Natural killer cell treated with Interleukin-12 subunit alpha and Interleukin-12 subunit beta and Interleukin-15 and Interleukin-18, amount 100 ng/mL, for 72 hours (primary cell): Measurements from ENCODE around the gene KDM5A. TPM values are rescaled to one million over a fixed set of nuclear protein-coding genes. Genes with fewer than 3 reads are reported as not detected.
"Not testable (repeated sequence)": the region's sequence is repeated elsewhere in the genome, so short reads cannot be mapped to it uniquely, and the experiment has no call there.

ENCODE experiments used
- ATAC-seq, 2 donors: fragments of 150-1000 bp; cut with Tn5 transposase in 1 of 2; sonication (Bioruptor Pico), chemical (Tn5 transposase) in 1 of 2; 2 replicates each; pipeline ENCODE4 v1.10.0; 2021
- DNase-seq: peaks from one replicate; pipeline ENCODE4 v3.0.0; 2022; ENCODE audit warnings: low spot score
- H3K27ac Mint-ChIP-seq, 2 donors: 1 replicate in 1 of 2; 2 replicates in 1 of 2; pipeline ENCODE4 v1.8.0; 2022; ENCODE audit warnings: mixed read lengths in 2 of 2, mild to moderate bottlenecking in 1 of 2, moderate library complexity in 1 of 2
- H3K27me3 Mint-ChIP-seq, 2 donors: 1 replicate in 1 of 2; 2 replicates in 1 of 2; pipeline ENCODE4 v1.8.0; 2022; ENCODE audit warnings: mixed read lengths in 2 of 2
- H3K36me3 Mint-ChIP-seq: one replicate; pipeline ENCODE4 v1.8.0; 2022; ENCODE audit warnings: mixed read lengths
- H3K4me1 Mint-ChIP-seq, 2 donors: 1 replicate in 1 of 2; 2 replicates in 1 of 2; pipeline ENCODE4 v1.8.0; 2022; ENCODE audit warnings: low read depth in 2 of 2, mixed read lengths in 2 of 2, mild to moderate bottlenecking in 1 of 2
- H3K4me3 Mint-ChIP-seq: one replicate; pipeline ENCODE4 v1.8.0; 2022; ENCODE audit warnings: mixed read lengths
- H3K9me3 Mint-ChIP-seq: 2 replicates; pipeline ENCODE4 v1.8.0; 2022; ENCODE audit warnings: mixed read lengths
- total RNA-seq, 2 donors: library from RNA; stranded (reverse); gene quantifications; one replicate each; pipeline ENCODE4 v1.2.3, GENCODE V29; 2022

The KDM5A gene
- total RNA-seq, 2 donors from 2014 or later: 109 to 124 TPM

DNA sequence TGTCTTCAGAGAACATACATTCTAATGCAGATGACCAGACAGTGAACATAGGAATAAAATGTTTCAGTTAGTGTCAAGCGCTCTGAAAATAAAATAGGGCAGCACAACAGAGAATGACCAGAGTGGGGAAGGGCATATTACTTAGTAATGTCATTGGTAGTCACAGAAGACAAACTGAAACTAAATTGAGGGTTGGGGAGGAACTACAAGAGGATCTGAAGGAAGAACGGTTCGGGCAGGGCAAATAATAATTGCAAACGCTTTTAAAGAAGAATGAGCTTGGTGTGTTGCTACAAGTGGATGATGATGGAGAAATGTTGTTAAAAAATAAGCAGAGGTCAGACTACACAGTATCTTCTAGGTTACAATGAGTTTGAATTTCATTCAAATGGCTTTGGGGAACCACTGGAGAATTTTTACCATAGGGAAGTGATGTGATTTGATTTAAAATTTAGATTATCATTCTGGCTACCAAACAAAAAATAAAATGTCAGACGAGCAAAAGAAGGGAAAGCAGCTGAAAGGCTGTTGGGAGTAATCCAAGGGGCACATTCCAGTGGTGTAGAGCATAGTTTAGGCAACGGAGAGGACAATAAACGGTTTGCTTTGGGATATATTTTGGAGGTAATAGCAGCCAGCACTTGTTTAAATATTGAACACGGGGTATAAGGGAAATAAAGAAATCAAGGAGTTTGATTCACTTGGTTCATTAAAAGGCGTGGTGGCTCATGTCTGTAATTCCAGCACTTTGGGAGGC is 70.2 kb downstream of the KDM5A start:
- Mint-ChIP-seq H3K9me3 (no peaks in the 10 kb centered on the region), H3K27me3 (no peaks in the 10 kb centered on the region), H3K4me1 (peaks cover 10 to 15% of the 10 kb centered on the region in 2 donors), H3K36me3 (peaks cover 41% of the 10 kb centered on the region), H3K4me3 (no peak overlapping the region), H3K27ac (no peak overlapping the region)
- DNase-seq (no peak), ATAC-seq (no peak)

DNA sequence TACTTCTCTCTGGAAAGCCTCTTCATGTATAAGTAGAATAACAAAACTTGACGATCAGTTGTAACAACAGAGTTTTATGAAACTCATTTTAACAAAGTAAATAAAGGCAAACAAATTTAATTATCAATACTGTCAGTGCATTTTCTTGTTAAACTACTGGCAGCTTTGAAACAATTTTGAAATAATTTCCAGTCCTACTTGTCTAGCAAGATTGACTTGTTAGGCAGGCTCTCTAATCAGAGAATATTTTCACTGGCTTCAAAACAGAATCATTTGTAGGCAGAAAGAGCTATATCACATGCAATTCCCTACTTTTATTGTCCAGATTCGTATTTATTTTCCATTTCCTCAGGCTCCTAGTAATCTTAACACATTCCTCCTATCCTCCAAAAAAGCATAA is 80.6 kb downstream of the KDM5A start:
- Mint-ChIP-seq H3K4me3 (no peak overlapping the region), H3K4me1 (peaks cover 7 to 9% of the 10 kb centered on the region in 2 donors), H3K9me3 (no peaks in the 10 kb centered on the region), H3K27ac (no peak overlapping the region), H3K27me3 (no peaks in the 10 kb centered on the region), H3K36me3 (peaks cover 39% of the 10 kb centered on the region)
- DNase-seq (no peak), ATAC-seq (no peak)

DNA sequence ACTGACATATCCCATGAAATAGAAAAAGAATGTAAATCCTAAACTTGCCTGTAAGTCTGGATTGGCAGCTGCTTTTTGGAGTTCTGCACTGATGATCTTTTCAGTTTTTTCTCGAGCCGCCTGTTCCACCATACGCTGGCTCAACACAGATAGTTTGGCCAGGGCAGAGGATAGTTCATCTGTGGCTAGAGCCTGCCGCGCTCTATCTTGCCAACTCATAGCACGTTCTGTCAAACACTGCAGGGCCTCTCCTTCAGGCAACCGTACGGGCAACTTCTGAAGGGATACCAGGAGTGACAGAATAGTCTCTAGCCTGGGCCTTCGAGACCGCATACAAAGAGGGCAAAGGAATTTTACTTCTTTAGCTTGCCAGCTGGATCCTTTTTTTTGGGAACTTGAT is 81.7 kb downstream of the KDM5A start:
- H3K27ac Mint-ChIP-seq: no peak overlapping the region
- H3K4me3 Mint-ChIP-seq: no peak overlapping the region
- no peaks in the 10 kb centered on the region for H3K27me3 Mint-ChIP-seq
- peaks cover 42% of the 10 kb centered on the region for H3K36me3 Mint-ChIP-seq
- ATAC-seq (no peak), DNase-seq (no peak)
- H3K4me1 Mint-ChIP-seq: peaks cover 14 to 18% of the 10 kb centered on the region in 2 donors
- H3K9me3 Mint-ChIP-seq: no peaks in the 10 kb centered on the region

DNA sequence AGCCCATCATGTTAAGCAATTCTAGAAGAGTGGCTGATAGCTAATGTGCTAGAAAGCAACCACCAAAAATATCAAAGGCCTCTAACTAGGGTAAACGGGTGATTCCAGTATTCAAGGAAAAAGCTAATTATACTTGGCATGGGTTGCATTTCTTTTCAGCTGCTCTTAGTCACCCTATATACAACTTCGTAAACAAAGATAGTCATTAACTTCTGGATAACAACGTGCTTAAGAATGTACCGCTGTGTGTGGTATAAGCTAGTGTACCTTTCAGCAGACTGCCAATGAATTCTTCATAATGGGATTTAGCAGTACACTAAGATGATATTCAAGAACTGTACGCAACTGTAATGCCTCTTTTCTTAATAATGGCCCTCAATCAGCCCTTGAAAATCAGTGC is 84.3 kb downstream of the KDM5A start:
- Mint-ChIP-seq H3K9me3 (peaks cover 3% of the 10 kb centered on the region), H3K4me1 (peaks cover 39 to 44% of the 10 kb centered on the region in 2 donors), H3K4me3 (no peak overlapping the region)

DNA sequence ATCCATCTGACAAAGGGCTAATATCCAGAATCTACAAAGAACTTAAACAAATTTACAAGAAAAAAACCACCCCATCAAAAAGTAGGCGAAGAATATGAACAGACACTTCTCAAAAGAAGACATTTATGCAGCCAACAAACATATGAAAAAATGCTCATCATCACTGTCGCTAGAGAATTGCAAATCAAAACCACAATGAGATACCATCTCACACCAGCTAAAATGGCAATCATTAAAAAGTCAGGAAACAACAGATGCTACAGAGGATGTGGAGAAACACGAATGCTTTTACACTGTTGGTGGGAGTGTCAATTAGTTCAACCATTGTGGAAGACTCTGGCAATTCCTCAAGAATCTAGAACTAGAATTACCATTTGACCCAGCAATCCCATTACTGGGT is 86.4 kb downstream of the KDM5A start:
- not testable (repeated sequence) for H3K9me3 Mint-ChIP-seq, ATAC-seq, H3K27me3 Mint-ChIP-seq, DNase-seq
- Mint-ChIP-seq H3K27ac (peak overlapping the region; percentile 52 to 62), H3K36me3 (peaks cover 59% of the 10 kb centered on the region), H3K4me1 (peaks cover 51 to 60% of the 10 kb centered on the region in 2 donors), H3K4me3 (peak overlapping the region; percentile 51)

More for the DNA sequence above, 84.3 kb downstream of the KDM5A start:
- Mint-ChIP-seq H3K27me3 (no peaks in the 10 kb centered on the region), H3K36me3 (peaks cover 61% of the 10 kb centered on the region), H3K27ac (no peak overlapping the region)
- no peak for ATAC-seq
- no peak for DNase-seq

DNA sequence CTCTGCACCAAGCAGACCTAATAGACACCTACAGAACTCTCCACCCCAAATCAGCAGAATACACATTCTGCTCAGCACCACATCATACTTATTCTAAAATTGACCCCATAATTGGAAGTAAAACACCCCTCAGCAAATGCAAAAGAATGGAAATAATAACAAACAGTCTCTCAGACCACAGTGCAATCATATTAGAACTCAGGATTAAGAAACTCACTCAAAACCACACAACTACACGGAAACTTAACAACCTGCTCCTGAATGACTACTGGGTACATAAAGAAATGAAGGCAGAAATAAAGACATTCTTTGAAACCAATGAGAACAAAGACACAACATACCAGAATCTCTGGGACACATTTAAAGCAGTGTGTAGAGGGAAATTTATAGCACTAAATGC is 89.0 kb downstream of the KDM5A start:
- H3K9me3 Mint-ChIP-seq, DNase-seq, ATAC-seq, H3K27me3 Mint-ChIP-seq: not testable (repeated sequence)
- Mint-ChIP-seq H3K4me1 (peaks cover 51 to 60% of the 10 kb centered on the region in 2 donors), H3K27ac (peak overlapping the region; percentile 17 to 61), H3K4me3 (peak overlapping the region; percentile 73), H3K36me3 (peaks cover 50% of the 10 kb centered on the region)

DNA sequence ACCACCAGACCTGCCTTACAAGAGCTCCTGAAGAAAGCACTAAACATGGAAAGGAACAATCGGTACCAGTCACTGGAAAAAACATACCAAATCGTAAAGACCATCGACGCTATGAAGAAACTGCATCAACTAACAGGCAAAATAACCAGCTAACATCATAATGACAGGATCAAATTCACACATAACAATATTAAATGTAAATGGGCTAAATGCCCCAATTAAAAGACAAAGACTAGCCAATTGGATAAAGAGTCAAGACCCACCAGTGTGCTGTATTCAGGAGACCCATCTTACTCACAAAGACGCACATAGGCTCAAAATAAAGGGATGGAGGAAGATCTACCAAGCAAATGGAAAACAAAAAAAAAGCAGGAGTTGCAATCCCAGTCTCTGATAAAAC is 89.6 kb downstream of the KDM5A start:
- Mint-ChIP-seq H3K27ac (peak overlapping the region in 1 of 2 donors; percentile 61), H3K4me3 (peak overlapping the region; percentile 28), H3K36me3 (peaks cover 56% of the 10 kb centered on the region), H3K4me1 (peaks cover 54 to 57% of the 10 kb centered on the region in 2 donors)
- not testable (repeated sequence) for ATAC-seq, DNase-seq, H3K27me3 Mint-ChIP-seq, H3K9me3 Mint-ChIP-seq

DNA sequence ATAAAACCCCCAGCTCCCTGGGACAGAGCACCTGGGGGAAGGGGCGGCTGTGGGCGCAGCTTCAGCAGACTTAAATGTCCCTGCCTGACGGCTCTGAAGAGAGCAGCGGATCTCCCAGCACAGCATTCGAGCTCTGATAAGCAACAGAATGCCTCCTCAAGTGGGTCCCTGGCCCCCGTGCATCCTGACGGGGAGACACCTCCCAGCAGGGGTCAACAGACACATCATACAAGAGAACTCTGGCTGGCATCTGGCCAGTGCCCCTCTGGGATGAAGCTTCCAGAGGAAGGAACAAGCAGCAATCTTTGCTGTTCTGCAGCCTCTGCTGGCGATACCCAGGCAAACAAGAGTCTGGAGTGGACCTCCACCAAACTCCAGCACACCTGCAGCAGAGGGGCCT is 91.1 kb downstream of the KDM5A start:
- not testable (repeated sequence) for H3K27me3 Mint-ChIP-seq, ATAC-seq, DNase-seq, H3K27ac Mint-ChIP-seq, H3K9me3 Mint-ChIP-seq, H3K4me3 Mint-ChIP-seq
- peaks cover 63% of the 10 kb centered on the region for H3K36me3 Mint-ChIP-seq
- H3K4me1 Mint-ChIP-seq: peaks cover 49 to 50% of the 10 kb centered on the region in 2 donors

DNA sequence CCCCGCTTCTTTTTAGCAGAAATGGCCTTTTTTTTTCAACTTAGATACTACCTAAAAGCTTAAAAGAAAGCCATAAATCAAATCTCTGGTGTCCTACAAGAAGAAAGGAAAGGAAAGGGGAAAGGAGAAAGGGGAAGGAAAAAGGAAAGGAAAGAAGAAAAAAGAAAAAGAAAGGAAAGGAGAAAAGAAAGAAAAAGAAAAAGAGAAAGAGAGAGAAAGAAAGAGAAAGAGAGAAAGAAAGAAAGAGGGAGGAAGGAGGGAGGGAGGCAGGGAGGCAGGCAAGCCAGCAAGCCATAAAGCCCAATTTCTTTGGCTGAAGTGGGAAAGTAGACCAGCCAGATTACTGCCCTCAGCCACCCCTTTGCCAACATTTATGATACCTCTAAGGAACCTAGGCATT is 94.0 kb downstream of the KDM5A start:
- H3K4me1 Mint-ChIP-seq: peaks cover 26 to 27% of the 10 kb centered on the region in 2 donors
- peaks cover 4% of the 10 kb centered on the region for H3K9me3 Mint-ChIP-seq
- DNase-seq: no peak
- H3K27me3 Mint-ChIP-seq: no peaks in the 10 kb centered on the region
- no peak for ATAC-seq
- peak overlapping the region in 1 of 2 donors; percentile 2 for H3K27ac Mint-ChIP-seq
- H3K36me3 Mint-ChIP-seq: peaks cover 44% of the 10 kb centered on the region
- H3K4me3 Mint-ChIP-seq: no peak overlapping the region

DNA sequence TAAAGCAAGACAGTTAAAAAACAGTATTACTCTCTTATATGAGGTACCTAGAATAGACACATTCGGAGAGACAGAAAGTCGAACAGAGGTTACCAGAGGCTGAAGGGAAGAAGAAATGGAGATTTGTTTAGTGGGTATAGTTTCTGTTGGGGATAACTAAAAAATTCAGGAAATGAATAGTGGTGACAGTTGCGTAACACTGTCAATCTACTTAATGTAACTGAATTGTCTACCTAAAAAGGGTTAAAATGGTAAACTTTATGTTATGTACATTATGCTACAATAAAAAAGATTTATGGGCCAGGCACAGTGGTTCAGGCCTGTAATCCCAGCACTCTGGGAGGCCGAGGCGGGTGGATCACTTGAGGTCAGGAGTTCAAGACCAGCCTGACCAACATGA is 95.9 kb downstream of the KDM5A start:
- DNase-seq: no peak
- no peaks in the 10 kb centered on the region for H3K27me3 Mint-ChIP-seq
- H3K27ac Mint-ChIP-seq: peak overlapping the region in 1 of 2 donors; percentile 10
- H3K4me1 Mint-ChIP-seq: peaks cover 8 to 11% of the 10 kb centered on the region in 2 donors
- H3K36me3 Mint-ChIP-seq: peaks cover 26% of the 10 kb centered on the region
- H3K9me3 Mint-ChIP-seq: no peaks in the 10 kb centered on the region
- H3K4me3 Mint-ChIP-seq: no peak overlapping the region
- ATAC-seq: no peak

DNA sequence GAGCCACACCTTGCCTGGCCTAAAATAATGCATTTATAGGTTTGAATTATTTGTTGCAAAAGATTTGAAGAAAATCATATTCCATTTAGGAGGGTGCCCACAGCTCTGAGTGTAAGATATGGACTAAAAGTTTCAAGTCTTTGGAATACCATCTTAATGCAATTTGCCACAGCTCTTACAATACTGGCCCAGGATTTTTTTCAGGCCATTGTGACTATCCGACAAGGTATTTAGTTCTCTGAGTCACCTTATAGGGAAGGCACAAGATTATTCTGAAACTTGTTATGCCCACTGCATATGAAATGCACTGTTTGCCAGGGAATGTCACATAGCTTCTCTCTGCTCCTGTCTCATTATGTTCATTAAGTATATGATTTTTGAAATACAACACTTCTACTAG is 96.9 kb downstream of the KDM5A start:
- ATAC-seq (no peak), DNase-seq (no peak)
- Mint-ChIP-seq H3K4me3 (no peak overlapping the region), H3K27ac (peak overlapping the region in 1 of 2 donors; percentile 10), H3K36me3 (peaks cover 30% of the 10 kb centered on the region), H3K27me3 (no peaks in the 10 kb centered on the region), H3K4me1 (peaks cover 18 to 20% of the 10 kb centered on the region in 2 donors), H3K9me3 (no peaks in the 10 kb centered on the region)

DNA sequence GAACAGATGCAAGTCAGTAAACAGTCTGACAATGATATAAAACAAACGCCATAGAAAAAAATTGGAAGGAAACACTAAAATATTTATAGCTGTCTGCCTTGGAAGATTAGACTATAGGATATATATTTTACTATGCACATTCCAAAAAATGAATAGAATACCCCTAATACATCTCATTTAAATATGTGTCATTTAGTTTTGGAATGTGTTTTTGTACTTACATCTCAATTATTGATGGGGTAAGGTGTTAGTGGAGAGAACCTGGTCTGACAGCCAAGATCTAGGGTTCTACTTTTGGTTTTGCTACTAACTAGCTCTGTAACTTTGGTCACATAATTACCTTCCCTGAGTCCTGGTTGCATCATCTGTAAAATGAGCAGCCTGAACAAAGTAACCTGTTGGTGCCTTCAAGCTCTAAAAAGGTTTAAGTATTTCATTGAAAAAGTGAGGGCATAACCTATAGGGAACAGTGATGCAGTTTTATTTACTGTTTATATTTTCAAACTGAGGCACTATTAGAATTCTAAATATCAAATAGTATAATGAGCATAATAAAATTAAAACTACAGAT is 97.9 kb downstream of the KDM5A start:
- peaks cover 28 to 30% of the 10 kb centered on the region in 2 donors for H3K4me1 Mint-ChIP-seq
- H3K4me3 Mint-ChIP-seq: no peak overlapping the region
- H3K36me3 Mint-ChIP-seq: peaks cover 30% of the 10 kb centered on the region
- H3K9me3 Mint-ChIP-seq: no peaks in the 10 kb centered on the region
- ATAC-seq (no peak), DNase-seq (no peak)
- H3K27me3 Mint-ChIP-seq: no peaks in the 10 kb centered on the region
- no peak overlapping the region for H3K27ac Mint-ChIP-seq

DNA sequence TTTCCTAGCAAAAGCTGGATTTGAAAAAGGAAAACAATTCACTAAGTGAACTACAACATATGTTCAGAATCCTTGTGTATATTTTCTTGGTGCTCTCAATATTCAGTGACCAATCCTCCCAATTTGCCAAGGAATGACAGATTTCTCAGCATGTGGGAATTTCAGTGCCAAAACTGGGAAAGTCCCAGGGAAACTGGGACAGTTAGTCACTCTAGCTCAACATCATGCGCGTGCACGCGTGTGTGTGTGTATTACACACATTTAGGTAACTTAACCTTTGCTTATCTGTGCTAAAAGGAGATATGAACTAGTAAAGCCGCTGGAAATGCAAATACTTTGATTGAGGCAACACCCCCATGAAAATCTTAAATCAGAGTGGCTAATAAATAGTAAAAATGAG is 100.4 kb downstream of the KDM5A start:
- no peak overlapping the region for H3K4me3 Mint-ChIP-seq
- H3K4me1 Mint-ChIP-seq: peaks cover 37 to 46% of the 10 kb centered on the region in 2 donors
- DNase-seq (no peak), ATAC-seq (no peak)
- H3K9me3 Mint-ChIP-seq: no peaks in the 10 kb centered on the region
- H3K27ac Mint-ChIP-seq: no peak overlapping the region
- no peaks in the 10 kb centered on the region for H3K27me3 Mint-ChIP-seq
- H3K36me3 Mint-ChIP-seq: peaks cover 28% of the 10 kb centered on the region

DNA sequence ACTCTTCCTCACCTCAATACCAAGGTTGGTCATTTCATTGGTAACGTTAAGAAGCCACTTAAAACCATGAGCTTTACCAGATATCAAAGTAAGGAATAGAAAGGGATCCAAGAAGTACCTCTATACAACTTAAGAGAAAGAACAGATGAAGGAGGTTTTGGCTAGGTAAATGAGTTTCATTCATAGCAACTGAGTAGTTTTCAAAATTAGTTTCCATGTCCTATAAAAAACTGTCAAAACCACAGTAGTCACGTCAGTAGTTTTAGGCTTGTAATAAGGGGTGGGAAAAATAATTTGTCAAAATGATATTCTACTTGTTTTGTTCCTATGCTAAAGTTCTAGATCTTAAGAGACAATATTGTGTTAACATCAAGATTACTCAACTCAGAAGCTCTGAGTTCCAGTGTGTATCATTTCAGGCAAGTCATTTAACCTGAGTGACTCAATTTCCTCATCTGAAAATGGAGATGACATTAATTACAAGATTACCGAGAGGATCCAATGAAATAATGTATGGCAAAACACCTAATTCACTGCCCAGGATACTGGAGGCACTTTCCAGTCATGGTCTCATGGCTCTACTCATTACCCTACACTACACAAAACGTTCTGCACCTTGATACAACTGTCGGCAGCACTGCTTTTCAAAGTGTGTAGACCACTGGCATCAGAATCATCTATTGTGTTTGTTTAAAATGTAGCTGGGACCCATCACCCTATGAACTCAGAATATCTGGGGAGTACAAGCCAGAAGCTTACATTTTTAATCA is 102.4 kb downstream of the KDM5A start:
- H3K9me3 Mint-ChIP-seq: no peaks in the 10 kb centered on the region
- H3K4me1 Mint-ChIP-seq: peaks cover 38 to 41% of the 10 kb centered on the region in 2 donors
- H3K4me3 Mint-ChIP-seq: peak overlapping the region; percentile 60
- peaks cover 19% of the 10 kb centered on the region for H3K36me3 Mint-ChIP-seq
- peak overlapping the region; percentile 77 to 79 for H3K27ac Mint-ChIP-seq
- no peaks in the 10 kb centered on the region for H3K27me3 Mint-ChIP-seq
- DNase-seq: no peak
- peak; percentile 57 to 86 for ATAC-seq
